OCI-LY1 (cell line): ENCODE measurements around the gene PLCD1.
A peak's percentile ranks its signal among the peaks of the same experiment; 100 is the strongest.

Experiments
- H2AFZ ChIP-seq: fragments of 200-600 bp; sonication (generic), shearing (Covaris generic); 2 replicates; pipeline ENCODE4 v1.6.0; 2014; ENCODE audit warnings: antibody characterized with exemption, mild to moderate bottlenecking, low read length
- H3F3A ChIP-seq: fragments of 200-600 bp; sonication (generic), shearing (Covaris generic); 2 replicates; pipeline ENCODE4 v1.6.0; 2014; ENCODE audit warnings: mild to moderate bottlenecking, antibody characterized with exemption, low read length, moderate library complexity; ENCODE audit not compliant: insufficient read depth
- H3K27ac ChIP-seq: fragments of 200-600 bp; sonication (generic); 2 replicates; pipeline ENCODE4 v1.5.1; 2014; ENCODE audit warnings: low read length, mixed run types, mild to moderate bottlenecking, low read depth; ENCODE audit not compliant: poor library complexity, severe bottlenecking
- H3K27me3 ChIP-seq: fragments of 200-600 bp; sonication (generic); 2 replicates; pipeline ENCODE4 v1.6.0; 2014; ENCODE audit warnings: antibody characterized with exemption, mild to moderate bottlenecking, low read length, moderate library complexity; ENCODE audit not compliant: insufficient read depth
- H3K36me3 ChIP-seq: fragments of 200-600 bp; sonication (generic); 2 replicates; pipeline ENCODE4 v1.6.1; 2014; ENCODE audit warnings: mild to moderate bottlenecking, antibody characterized with exemption, low read length, moderate library complexity, mixed read lengths; ENCODE audit not compliant: insufficient read depth
- H3K4me1 ChIP-seq: fragments of 200-600 bp; sonication (generic); 2 replicates; pipeline ENCODE4 v1.5.1; 2014; ENCODE audit warnings: mild to moderate bottlenecking, low read length, moderate library complexity; ENCODE audit not compliant: insufficient read depth, severe bottlenecking
- H3K4me2 ChIP-seq: fragments of 200-600 bp; sonication (generic), shearing (Covaris generic); 2 replicates; pipeline ENCODE4 v1.6.1; 2014; ENCODE audit warnings: low read length
- H3K4me3 ChIP-seq: fragments of 200-600 bp; sonication (generic); 2 replicates; pipeline ENCODE4 v1.5.1; 2014; ENCODE audit warnings: low read length, low read depth, mild to moderate bottlenecking, mixed read lengths; ENCODE audit not compliant: poor library complexity, severe bottlenecking
- H3K79me2 ChIP-seq: fragments of 200-600 bp; shearing (Covaris generic); 2 replicates; pipeline ENCODE4 v1.6.1; 2016; ENCODE audit warnings: mixed run types, low read length, mixed read lengths; ENCODE audit not compliant: insufficient read depth
- H3K9ac ChIP-seq: fragments of 200-600 bp; sonication (generic), shearing (Covaris generic); 2 replicates; pipeline ENCODE4 v1.6.1; 2014; ENCODE audit warnings: mild to moderate bottlenecking, low read length, mixed read lengths
- H3K9me2 ChIP-seq: fragments of 200-600 bp; sonication (generic), shearing (Covaris generic); 2 replicates; pipeline ENCODE4 v1.6.1; 2014; ENCODE audit warnings: low read depth, mild to moderate bottlenecking, low read length, mixed read lengths
- H3K9me3 ChIP-seq: fragments of 200-600 bp; shearing (Covaris generic); 2 replicates; pipeline ENCODE4 v1.6.1; 2014; ENCODE audit warnings: low read length, mixed read lengths
- H4K20me1 ChIP-seq: fragments of 200-600 bp; sonication (generic), shearing (Covaris generic); 2 replicates; pipeline ENCODE4 v1.6.0; 2016; ENCODE audit warnings: mild to moderate bottlenecking, low read length; ENCODE audit not compliant: insufficient read depth
- EZH2 ChIP-seq: fragments of 200-600 bp; sonication (generic), shearing (Covaris generic); IDR thresholded peaks from 2 replicates; pipeline ENCODE4 v1.8.0; 2017; ENCODE audit warnings: borderline replicate concordance, mixed run types, mild to moderate bottlenecking, antibody characterized with exemption, low read length, moderate library complexity, mixed read lengths
- TF ChIP-seq, protein P1 (sequence below): fragments of 200-600 bp; sonication (generic), shearing (Covaris generic); IDR thresholded peaks from 2 replicates; pipeline ENCODE4 v1.5.1; 2017; ENCODE audit warnings: mild to moderate bottlenecking, antibody characterized with exemption, low read length, moderate library complexity, mixed read lengths

Gene PLCD1

DNA sequence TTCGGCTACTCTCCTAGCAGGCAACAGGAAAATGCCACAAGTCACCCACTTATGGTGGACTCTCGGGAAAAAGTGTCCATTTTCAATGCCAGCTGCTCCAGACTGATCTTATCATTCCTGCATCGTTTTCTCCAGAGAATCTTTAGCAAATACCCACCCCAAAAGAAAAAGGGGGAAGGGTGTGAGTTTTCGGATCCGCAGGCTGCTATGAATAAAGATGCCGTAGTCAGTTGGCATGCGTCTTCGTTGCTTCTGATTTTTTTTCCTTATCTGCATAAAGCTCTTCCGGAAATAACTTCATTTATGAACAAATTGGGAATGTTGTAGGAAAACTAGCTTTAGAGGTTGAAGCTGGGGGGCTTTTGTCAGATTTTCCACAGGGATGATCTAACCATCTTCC, 61.2 kb downstream of the PLCD1 start:
- no peaks in the 10 kb centered on the region for H3K27me3 ChIP-seq
- H3K79me2 ChIP-seq: no peaks in the 10 kb centered on the region
- no peaks in the 10 kb centered on the region for H4K20me1 ChIP-seq
- H3K36me3 ChIP-seq: no peaks in the 10 kb centered on the region
- H3K9ac ChIP-seq: no peak overlapping the region
- H2AFZ ChIP-seq: no peak overlapping the region
- no peak overlapping the region for H3K4me2 ChIP-seq
- no peak overlapping the region for H3K27ac ChIP-seq
- H3K4me1 ChIP-seq: peaks cover 15% of the 10 kb centered on the region
- no peak overlapping the region for H3K4me3 ChIP-seq
- H3F3A ChIP-seq: no peaks in the 10 kb centered on the region
- H3K9me2 ChIP-seq: no peaks in the 10 kb centered on the region
- TF ChIP-seq, protein P1, sequence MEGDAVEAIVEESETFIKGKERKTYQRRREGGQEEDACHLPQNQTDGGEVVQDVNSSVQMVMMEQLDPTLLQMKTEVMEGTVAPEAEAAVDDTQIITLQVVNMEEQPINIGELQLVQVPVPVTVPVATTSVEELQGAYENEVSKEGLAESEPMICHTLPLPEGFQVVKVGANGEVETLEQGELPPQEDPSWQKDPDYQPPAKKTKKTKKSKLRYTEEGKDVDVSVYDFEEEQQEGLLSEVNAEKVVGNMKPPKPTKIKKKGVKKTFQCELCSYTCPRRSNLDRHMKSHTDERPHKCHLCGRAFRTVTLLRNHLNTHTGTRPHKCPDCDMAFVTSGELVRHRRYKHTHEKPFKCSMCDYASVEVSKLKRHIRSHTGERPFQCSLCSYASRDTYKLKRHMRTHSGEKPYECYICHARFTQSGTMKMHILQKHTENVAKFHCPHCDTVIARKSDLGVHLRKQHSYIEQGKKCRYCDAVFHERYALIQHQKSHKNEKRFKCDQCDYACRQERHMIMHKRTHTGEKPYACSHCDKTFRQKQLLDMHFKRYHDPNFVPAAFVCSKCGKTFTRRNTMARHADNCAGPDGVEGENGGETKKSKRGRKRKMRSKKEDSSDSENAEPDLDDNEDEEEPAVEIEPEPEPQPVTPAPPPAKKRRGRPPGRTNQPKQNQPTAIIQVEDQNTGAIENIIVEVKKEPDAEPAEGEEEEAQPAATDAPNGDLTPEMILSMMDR: no peak
- TF ChIP-seq EZH2: no peak
- H3K9me3 ChIP-seq: no peaks in the 10 kb centered on the region

DNA sequence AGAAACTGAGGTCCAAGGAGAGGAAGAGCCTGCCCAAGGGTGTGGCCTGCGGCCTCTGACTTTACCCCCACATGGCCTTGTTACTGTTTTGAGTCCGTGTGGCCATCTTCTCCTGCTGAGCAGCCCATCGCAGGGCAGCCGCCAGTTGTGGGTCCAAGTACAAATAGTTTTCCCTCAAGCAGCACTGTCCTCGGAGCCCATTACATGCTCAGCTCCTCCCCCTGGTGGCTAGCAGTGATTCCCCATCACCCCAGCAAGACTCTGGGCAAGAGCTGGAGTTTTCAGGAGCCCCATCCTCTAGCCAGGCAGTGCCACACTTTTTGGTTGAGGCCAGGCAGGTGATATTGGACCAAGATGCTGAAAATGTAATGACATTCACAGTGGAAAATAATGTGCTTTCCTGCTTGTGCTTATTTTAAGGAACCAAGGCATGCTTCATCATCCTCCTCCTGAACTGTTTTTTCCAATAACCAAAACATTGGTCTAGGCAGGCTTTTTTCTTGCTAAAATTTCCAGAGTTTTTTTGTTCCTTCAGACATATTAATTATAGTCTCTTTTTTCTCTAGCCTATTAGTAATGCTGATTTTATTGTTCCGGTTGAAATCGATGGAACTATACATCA, 62.1 kb downstream of the PLCD1 start:
- H3K4me2 ChIP-seq: no peak overlapping the region
- H3K4me3 ChIP-seq: no peak overlapping the region
- H3K9me3 ChIP-seq: no peaks in the 10 kb centered on the region
- peaks cover 19% of the 10 kb centered on the region for H3K4me1 ChIP-seq
- H3K36me3 ChIP-seq: no peaks in the 10 kb centered on the region
- H2AFZ ChIP-seq: no peak overlapping the region
- no peak overlapping the region for H3K9ac ChIP-seq
- TF ChIP-seq, protein P1: peak; percentile 94
- no peak for TF ChIP-seq EZH2
- H3F3A ChIP-seq: no peaks in the 10 kb centered on the region
- no peak overlapping the region for H3K27ac ChIP-seq
- H3K27me3 ChIP-seq: no peaks in the 10 kb centered on the region
- H4K20me1 ChIP-seq: no peaks in the 10 kb centered on the region
- no peaks in the 10 kb centered on the region for H3K9me2 ChIP-seq
- no peaks in the 10 kb centered on the region for H3K79me2 ChIP-seq

DNA sequence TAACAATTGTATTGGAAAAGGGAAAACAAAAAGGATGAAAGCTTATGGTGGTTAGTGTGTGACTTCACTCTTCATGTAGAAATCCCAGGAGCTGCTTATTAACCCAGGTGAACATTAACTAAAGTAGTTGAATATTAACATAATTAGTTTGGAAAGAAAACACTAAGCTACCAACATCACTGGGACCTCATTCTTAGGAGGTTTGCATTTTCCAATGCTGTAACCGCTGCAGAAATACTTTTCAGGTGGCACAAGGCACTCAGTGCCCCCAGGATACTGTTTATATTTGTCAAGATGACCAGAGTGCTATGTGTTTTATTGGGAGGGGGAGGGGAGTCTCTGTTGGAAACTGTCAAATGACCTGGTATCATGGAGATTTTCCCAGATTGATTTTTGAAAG, 64.7 kb downstream of the PLCD1 start:
- Histone ChIP-seq H3K9me2 (no peaks in the 10 kb centered on the region), H4K20me1 (no peaks in the 10 kb centered on the region), H2AFZ (no peak overlapping the region), H3K27me3 (no peaks in the 10 kb centered on the region), H3K4me1 (peaks cover 17% of the 10 kb centered on the region), H3K36me3 (no peaks in the 10 kb centered on the region), H3K9me3 (no peaks in the 10 kb centered on the region), H3K4me3 (no peak overlapping the region), H3K27ac (no peak overlapping the region), H3K4me2 (no peak overlapping the region), H3F3A (no peaks in the 10 kb centered on the region), H3K79me2 (no peaks in the 10 kb centered on the region), H3K9ac (no peak overlapping the region)
- TF ChIP-seq, protein P1: no peak
- no peak for TF ChIP-seq EZH2
